Measurements from ENCODE around the gene CCT7.

CCT7 gene

GRCh38 chr2:73249636-73250035 is 15.5 kb downstream of the CCT7 start:
- TF ChIP-seq, protein P1, sequence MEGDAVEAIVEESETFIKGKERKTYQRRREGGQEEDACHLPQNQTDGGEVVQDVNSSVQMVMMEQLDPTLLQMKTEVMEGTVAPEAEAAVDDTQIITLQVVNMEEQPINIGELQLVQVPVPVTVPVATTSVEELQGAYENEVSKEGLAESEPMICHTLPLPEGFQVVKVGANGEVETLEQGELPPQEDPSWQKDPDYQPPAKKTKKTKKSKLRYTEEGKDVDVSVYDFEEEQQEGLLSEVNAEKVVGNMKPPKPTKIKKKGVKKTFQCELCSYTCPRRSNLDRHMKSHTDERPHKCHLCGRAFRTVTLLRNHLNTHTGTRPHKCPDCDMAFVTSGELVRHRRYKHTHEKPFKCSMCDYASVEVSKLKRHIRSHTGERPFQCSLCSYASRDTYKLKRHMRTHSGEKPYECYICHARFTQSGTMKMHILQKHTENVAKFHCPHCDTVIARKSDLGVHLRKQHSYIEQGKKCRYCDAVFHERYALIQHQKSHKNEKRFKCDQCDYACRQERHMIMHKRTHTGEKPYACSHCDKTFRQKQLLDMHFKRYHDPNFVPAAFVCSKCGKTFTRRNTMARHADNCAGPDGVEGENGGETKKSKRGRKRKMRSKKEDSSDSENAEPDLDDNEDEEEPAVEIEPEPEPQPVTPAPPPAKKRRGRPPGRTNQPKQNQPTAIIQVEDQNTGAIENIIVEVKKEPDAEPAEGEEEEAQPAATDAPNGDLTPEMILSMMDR (IDR thresholded peaks at IDR 0.05; ENCODE audit: control insufficient read depth, extremely low read depth, insufficient read depth): no peak
- DNase-seq (ENCODE audit: low read depth): no peak
- H3K4me3 ChIP-seq (ENCODE audit: low read depth, low read length): no peak overlapping the region

DNA sequence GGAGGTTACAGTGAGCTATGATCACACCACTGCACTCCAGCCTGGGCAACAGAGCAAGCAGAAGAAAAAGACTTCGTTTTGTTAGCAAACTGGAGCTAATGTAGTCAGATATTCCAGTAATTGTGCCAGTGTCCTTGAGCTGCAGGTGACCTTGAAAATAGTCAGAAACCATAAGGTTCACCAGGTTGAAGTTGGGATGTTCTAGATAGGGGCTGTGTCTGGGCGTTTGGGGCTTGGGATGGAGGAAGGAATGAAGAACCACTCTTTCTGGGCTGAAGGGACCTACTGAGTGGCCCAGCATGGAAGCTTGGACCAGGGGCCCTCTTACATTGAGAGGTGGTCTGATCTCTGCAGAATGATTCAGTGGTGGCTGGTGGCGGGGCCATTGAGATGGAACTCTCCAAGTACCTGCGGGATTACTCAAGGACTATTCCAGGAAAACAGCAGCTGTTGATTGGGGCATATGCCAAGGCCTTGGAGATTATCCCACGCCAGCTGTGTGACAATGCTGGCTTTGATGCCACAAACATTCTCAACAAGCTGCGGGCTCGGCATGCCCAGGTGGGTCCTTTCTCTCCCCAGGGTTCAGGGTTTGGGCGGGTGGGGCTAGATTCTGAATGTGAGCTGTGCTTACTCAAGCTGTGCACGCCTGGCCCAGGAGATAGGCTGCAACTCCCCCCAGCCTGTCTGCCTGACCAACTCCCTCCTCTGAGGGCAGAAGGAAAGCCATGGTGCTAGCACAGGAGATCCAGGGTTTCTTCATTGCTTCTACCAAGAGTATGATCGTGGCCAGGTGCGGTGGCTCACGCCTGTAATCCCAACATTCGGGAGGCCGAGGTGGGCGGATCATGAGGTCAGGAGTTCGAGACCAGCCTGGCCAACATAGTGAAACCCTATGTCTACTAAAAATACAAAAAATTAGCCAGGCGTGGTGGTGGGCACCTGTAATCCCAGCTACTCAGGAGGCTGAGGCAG is 17.1 kb downstream of the CCT7 start:
- H3K4me3 ChIP-seq (ENCODE audit: low read depth, low read length): no peak overlapping the region
- TF ChIP-seq, protein P1 (IDR thresholded peaks at IDR 0.05; ENCODE audit: control insufficient read depth, extremely low read depth, insufficient read depth): no peak
- DNase-seq (ENCODE audit: low read depth): no peak

- TF ChIP-seq, protein P1 (IDR thresholded peaks at IDR 0.05; ENCODE audit: control insufficient read depth, extremely low read depth, insufficient read depth): no peak
- no peak overlapping the region for H3K4me3 ChIP-seq (ENCODE audit: low read depth, low read length)
- no peak for DNase-seq (ENCODE audit: low read depth)
These were observed 18.3 kb downstream of the CCT7 start for GRCh38 chr2:73252238-73253027.

DNA sequence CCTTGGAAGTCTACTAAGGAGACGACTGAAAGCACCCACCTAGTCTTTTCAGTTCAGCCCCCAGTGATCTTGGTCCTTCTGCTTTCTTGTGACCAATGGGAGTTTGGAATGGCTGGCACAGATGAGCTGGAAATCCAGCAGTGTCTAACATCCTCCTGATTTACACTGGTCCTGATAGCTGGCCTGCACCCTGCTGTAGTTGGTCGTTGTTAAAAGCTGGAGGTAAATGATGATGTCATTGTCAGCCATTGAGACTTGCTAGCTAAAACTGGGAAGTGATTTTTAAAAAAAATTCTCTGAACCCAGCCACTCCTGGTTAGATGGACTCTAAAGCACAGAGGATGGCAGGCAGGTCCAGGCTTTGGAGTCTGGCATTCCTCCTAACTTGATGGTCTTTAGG is 19.3 kb downstream of the CCT7 start:
- DNase-seq (ENCODE audit: low read depth): no peak
- no peak overlapping the region for H3K4me3 ChIP-seq (ENCODE audit: low read depth, low read length)
- TF ChIP-seq, protein P1 (IDR thresholded peaks at IDR 0.05; ENCODE audit: control insufficient read depth, extremely low read depth, insufficient read depth): no peak

DNA sequence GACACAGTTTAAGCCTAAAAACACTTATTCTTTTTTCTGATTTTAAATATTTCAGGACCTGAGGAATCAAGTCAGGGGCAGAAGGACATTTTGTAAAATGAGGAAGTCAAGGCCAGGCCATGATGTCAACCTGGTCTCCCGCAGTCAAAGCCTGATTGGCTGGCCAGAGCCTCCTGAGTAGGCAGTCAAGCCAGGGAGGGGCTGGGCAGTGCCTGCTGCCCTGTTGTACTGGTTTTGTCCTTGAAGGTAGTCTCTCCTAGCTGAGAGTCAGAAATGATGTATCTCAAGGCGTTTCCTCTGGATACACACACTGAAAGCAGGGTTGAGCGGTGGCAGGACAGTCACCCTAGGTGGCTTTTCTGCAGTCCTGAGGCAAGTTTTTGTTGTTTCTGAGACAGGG is 19.8 kb downstream of the CCT7 start:
- DNase-seq (ENCODE audit: low read depth): no peak
- H3K4me3 ChIP-seq (ENCODE audit: low read depth, low read length): no peak overlapping the region
- TF ChIP-seq, protein P1 (IDR thresholded peaks at IDR 0.05; ENCODE audit: control insufficient read depth, extremely low read depth, insufficient read depth): no peak

- no peak for DNase-seq (ENCODE audit: low read depth)
- TF ChIP-seq, protein P1 (IDR thresholded peaks at IDR 0.05; ENCODE audit: control insufficient read depth, extremely low read depth, insufficient read depth): no peak
- no peak overlapping the region for H3K4me3 ChIP-seq (ENCODE audit: low read depth, low read length)
These were observed 20.4 kb downstream of the CCT7 start for GRCh38 chr2:73254343-73255006.
